Activated gamma-delta T cell (primary cell): ENCODE data around the gene MFNG.
"Not testable (repeated sequence)": the region's sequence is repeated elsewhere in the genome, so short reads cannot be mapped to it uniquely, and the experiment has no call there.

Source experiments
- DNase-seq: peaks from one replicate; lab custom pipeline; 2025; lab: John Stamatoyannopoulos, UW

MFNG gene

GRCh38 chr22:37473437-37473946 lies 12.7 kb downstream of the MFNG start:
- DNase-seq, result no peak

GRCh38 chr22:37472418-37473006 lies 13.7 kb downstream of the MFNG start:
- DNase-seq, result no peak

GRCh38 chr22:37471727-37472417 lies 14.3 kb downstream of the MFNG start:
- no peak for DNase-seq

GRCh38 chr22:37470087-37470445 lies 16.1 kb downstream of the MFNG start:
- no peak for DNase-seq

GRCh38 chr22:37469416-37470086 lies 16.6 kb downstream of the MFNG start:
- DNase-seq, result no peak

- not testable (repeated sequence) for DNase-seq
Measured at GRCh38 chr22:37468201-37468695, 17.9 kb downstream of the MFNG start.

- DNase-seq, result no peak
Measured at GRCh38 chr22:37467391-37467955, 18.7 kb downstream of the MFNG start.

- DNase-seq, result no peak
Measured at GRCh38 chr22:37464181-37464580, 22.0 kb downstream of the MFNG start.

- no peak for DNase-seq
Measured at GRCh38 chr22:37462983-37463382, 23.2 kb downstream of the MFNG start.

GRCh38 chr22:37462436-37462835 lies 23.7 kb downstream of the MFNG start:
- no peak for DNase-seq

GRCh38 chr22:37461961-37462360 lies 24.2 kb downstream of the MFNG start:
- no peak for DNase-seq

GRCh38 chr22:37460684-37461083 lies 25.5 kb downstream of the MFNG start:
- DNase-seq, result no peak

- no peak for DNase-seq
Measured at GRCh38 chr22:37459206-37459605, 27.0 kb downstream of the MFNG start.

- DNase-seq, result no peak
Measured at GRCh38 chr22:37457093-37457893, 28.9 kb downstream of the MFNG start.

GRCh38 chr22:37456346-37456745 lies 29.8 kb downstream of the MFNG start:
- DNase-seq, result no peak

GRCh38 chr22:37455896-37456295 lies 30.3 kb downstream of the MFNG start:
- no peak for DNase-seq

GRCh38 chr22:37454857-37455686 lies 31.1 kb downstream of the MFNG start:
- DNase-seq, result no peak

- no peak for DNase-seq
Measured at GRCh38 chr22:37453696-37454095, 32.5 kb downstream of the MFNG start.

- DNase-seq, result no peak
Measured at GRCh38 chr22:37451218-37451617, 35.0 kb downstream of the MFNG start.

GRCh38 chr22:37449331-37450001 lies 36.7 kb downstream of the MFNG start:
- no peak for DNase-seq
